Hypothalamus (tissue), 51 donors: Measurements from ENCODE around the gene MGAT5B.
A peak's percentile ranks its signal among the peaks of the same experiment; 100 is the strongest.

Experiments
- DNase-seq, 51 donors: peaks; one replicate each; lab custom pipeline; 2025; lab: John Stamatoyannopoulos, UW

The MGAT5B gene

GRCh38 chr17:76900723-76901122 lies 32.5 kb downstream of the MGAT5B start:
- no peak for DNase-seq

DNA sequence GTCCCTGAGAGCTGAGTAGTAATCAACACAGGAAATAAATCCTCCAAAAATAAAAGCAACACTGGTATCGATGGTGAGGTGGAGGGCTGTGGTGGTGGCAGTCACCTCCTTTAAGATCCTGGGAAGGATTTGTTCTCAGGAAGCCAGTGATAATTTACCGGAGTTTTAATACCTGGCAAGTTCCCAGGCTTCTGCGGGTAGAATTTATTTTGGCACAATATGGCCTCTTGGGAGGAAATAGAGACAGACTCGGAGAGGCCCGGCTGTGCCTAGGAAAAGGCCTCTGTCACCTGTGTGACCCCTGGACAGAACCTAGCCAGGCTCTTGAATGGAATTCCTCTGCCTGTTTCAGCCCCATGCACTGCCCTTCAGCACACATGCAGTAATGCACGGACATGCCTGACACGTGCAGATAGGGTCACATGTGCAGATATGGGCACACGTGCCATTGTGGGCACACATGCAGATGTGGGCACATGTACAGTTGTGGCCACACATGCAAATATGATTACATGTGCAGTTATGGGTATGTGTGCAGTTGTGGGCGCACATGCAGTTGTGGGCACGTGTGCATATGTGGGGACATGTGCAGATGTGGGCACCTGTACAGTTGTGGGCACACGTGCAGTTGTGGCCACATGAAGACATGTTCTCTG lies 33.5 kb downstream of the MGAT5B start:
- no peak for DNase-seq

DNA sequence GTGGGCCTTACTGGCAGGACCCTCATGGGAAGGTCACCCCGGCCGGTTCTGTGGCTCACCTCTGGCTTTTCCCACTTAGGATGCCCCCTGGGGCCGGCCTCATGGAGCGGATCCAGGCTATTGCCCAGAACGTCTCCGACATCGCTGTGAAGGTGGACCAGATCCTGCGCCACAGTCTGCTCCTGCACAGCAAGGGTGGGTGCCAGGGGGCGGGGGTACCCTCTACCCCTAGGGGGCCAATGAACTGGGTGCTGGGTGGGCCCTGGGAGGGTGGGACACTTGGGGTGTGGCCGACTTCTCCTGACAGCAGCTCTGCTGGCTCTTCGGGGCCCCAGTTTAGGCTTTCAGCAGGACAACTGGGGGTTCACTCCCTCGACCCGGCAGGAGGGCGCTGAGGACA lies 34.3 kb downstream of the MGAT5B start:
- no peak for DNase-seq

DNA sequence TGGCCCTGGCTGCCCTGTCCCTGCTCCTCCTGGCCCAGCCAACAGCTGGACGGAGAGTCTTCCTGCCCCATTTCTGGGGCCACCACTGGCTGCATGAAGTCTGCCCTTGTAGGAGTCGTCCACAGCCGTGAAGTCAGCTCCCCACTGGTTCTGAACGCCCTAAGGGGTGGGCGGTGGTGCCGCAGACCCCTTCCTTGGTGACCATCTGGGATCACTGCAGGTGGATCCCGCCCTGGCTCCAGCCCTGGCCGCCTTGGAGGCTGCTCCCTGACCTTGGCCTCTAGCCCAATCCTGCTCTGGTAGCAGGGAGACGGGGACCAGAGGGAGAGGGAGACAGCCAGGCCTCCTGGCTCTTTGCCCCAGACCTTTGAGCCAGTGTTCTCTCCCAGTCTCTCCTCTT lies 35.4 kb downstream of the MGAT5B start:
- DNase-seq: no peak

GRCh38 chr17:76904116-76904515 lies 35.9 kb downstream of the MGAT5B start:
- no peak for DNase-seq

DNA sequence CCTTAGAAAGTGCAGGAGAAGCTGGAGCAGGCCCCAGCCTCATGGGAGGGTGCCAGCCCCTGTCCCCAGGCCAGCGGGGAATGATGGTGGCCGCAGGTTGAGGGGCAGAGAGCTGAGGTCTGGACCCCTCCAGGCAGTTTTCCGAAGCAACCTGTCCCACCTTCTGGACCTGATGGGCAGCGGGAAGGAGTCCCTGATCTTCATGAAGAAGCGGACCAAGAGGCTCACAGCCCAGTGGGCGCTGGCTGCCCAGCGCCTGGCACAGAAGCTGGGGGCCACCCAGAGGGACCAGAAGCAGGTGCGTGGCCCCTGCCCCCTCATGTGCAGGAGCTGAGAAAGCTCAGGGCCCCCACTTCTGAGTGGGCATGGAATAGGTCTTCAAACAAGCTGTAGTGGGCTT lies 36.8 kb downstream of the MGAT5B start:
- no peak for DNase-seq

GRCh38 chr17:76905836-76906235 lies 37.6 kb downstream of the MGAT5B start:
- no peak for DNase-seq

GRCh38 chr17:76906463-76906862 lies 38.3 kb downstream of the MGAT5B start:
- DNase-seq: no peak

DNA sequence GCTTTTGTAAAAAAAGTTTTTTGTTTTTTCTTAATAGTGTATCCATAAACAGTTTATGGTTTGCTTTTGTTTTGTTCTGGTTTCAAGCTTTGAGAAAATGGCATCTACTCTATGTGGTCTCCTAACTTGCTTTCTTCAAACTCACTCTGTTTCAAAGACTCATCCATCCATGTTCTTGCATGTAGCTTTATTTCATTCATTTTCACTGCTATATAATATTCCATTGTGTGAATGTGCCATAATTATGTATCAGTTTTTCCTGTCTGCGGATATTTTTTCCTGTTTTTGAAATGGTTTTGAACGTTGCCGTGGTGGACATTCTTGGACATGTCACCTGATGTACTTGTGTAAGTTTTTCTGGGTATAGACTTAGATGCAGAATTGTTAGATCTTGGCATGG lies 39.1 kb downstream of the MGAT5B start:
- no peak for DNase-seq

DNA sequence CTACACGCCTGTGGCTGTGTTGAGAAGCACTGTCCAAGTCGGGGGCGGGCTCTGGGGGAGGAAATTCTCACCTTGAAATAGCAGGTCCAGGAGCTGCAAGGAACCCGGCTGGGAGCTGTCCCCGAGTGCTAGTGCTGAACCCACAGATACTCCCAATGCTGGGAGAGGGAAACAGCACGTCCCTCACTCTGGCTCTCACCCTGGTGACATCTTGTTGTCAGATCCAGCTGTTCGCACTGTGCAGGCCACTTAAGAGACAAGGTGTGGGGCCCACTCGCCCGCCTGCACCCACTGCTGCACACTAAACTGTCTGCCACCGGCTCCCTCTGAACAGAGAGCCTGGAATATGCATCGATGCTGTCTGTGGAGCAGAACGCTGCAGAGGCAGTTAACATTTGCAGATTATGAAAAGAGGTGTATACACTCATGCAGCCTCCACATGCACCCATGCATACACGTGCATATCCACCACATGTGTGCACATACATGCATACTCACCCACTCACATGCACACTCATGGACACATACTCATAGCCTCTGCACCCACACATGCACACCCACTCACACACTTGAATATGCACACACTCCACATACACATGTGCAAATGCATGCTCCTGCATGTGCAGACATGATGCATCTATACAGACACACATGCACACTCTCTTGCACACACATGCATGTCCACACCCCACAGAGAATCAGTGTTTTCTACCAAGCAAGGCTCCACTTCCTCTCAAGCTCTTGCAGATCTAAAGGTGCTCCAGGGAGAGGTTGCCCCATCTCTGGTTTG lies 42.0 kb downstream of the MGAT5B start:
- DNase-seq: peak in 4 of 51 donors; percentile 12 to 25 (median 15)

GRCh38 chr17:76911299-76912017 lies 43.3 kb downstream of the MGAT5B start:
- no peak for DNase-seq

DNA sequence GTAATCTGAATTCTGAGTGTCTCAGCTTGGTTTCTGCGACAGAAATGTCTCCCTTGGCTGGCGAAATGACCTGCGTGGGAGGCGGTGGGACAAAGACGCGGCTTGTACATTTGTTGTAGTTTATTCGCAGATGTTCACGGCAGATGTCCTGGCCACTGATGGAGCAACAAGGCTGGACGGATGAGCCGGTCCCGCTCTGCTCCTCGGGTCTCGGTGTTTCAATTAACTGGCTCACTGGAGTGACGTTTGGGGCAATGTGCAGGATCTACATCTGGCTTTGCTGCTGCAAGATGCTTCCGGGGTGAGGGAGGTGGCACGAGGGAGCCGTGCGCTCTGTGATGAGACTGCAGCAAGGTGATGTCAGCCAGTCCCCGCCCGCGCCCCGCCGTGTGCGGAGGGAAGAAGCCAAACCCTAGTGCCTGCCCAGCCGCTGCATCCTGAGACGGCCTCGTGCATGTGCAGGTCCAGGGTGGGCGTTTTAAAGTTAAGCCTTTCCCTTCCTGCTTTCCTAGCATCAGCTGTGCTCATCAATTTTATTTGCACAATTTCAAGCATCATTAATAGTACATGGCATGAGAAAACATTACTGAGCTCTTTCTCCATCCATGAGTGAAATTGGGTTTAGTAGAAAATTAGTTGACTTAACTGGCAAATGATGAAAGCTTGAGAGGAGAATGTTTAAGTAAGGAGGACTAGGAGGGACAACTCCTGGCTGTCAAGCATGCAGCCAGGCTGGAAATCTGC lies 44.4 kb downstream of the MGAT5B start:
- no peak for DNase-seq

GRCh38 chr17:76914937-76915336 lies 46.7 kb downstream of the MGAT5B start:
- DNase-seq: no peak

DNA sequence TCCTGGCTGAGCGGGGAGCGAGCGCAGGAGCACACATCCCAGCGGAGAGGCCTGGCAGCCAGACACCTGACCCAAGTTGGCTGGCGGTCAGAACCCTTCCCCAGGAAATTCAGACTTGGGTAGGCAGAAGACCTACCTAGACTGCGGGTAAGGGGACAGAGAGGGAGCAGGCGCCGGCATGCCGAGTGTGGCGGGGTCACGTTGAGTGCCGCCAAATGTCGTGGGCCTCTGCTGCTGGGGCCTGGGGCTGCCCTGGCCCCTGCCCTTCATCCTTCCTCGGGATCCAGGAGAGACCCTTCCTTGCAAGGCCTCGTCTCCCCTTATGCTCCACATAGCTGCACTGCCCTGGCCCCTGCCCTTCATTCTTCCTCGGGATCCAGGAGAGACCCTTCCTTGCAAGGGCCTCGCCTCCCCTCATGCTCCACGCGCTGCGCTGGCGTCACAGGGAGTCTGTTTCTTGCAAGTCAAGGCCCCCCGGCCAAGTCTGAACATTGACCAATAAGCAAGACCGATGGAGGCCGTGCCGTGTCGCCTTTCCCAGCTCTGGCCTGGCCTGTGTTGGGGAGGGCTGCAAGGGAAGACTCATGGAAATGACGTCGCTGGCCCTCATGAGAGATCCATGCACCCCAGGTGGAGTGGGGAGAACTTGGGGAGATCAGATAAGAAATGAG lies 47.8 kb downstream of the MGAT5B start:
- DNase-seq: no peak

DNA sequence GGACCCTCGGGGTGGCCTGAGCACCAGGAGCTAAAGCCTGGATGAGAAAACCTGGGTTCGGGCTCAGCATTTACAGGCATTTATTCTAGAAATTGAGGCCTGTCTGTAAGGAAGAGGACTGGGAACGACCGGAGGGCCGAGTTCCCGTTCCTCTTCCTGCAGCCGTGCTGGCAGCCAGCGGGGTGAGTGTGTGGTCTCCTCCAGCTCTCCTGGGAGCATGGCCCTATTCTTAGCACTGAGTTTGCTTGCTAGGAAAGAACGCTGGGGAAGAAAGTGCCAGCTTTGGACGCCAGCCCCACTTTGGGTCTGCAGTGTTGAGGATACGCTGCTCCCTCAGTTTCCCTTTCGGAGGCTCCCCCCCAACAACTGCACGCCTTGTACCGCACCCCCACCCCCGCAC lies 49.6 kb downstream of the MGAT5B start:
- DNase-seq: no peak

- DNase-seq: peak in 2 of 51 donors; percentile 6 to 25
Observed at GRCh38 chr17:76918811-76919210, 50.6 kb downstream of the MGAT5B start.

GRCh38 chr17:76920364-76921139 lies 52.3 kb downstream of the MGAT5B start:
- DNase-seq: no peak

- no peak for DNase-seq
Observed at GRCh38 chr17:76921340-76922036, 53.3 kb downstream of the MGAT5B start.

DNA sequence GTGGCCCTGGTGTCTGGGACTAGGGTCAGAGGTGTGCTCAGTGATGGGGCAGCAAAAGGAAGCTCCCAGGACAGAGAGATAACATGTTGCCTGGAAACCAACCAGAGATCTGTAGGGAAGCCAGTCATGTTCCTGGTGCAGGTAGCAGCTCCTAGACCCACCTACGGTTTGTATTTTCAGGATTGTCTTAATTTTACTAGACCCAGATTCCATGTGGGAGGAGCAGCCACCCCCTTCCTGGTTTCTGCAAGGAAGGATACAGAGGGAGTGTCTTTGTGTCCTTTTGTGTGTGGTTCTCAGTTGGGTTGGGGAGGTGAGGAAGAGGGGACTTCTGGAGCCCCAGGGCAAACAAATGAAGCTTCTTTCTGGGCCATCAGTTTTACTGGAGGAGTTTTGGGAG lies 53.9 kb downstream of the MGAT5B start:
- DNase-seq: peak in 1 of 51 donors; percentile 30
